GM23248 (cell line): ENCODE data around the gene QSOX2. TPM values are rescaled to one million over a fixed set of nuclear protein-coding genes. Genes with fewer than 3 reads are reported as not detected.

Source experiments
- DNase-seq: peaks from one replicate; pipeline ENCODE4 v3.0.0-alpha.2; 2015
- H2AFZ ChIP-seq: fragments of 200-600 bp; sonication (generic); 2 replicates; pipeline ENCODE4 v1.6.1; 2016; ENCODE audit warnings: antibody characterized with exemption
- H3F3A ChIP-seq: fragments of 200-600 bp; sonication (generic); 2 replicates; pipeline ENCODE4 v1.6.1; 2016; ENCODE audit warnings: mild to moderate bottlenecking, antibody characterized with exemption, mixed run types; ENCODE audit not compliant: insufficient read depth
- H3K27ac ChIP-seq: fragments of 200-600 bp; sonication (generic); 2 replicates; pipeline ENCODE4 v1.5.1; 2016; ENCODE audit warnings: mild to moderate bottlenecking
- H3K27me3 ChIP-seq: fragments of 200-600 bp; sonication (generic); replicated peaks from 2 replicates; pipeline ENCODE4 v1.6.1; 2016; ENCODE audit warnings: mild to moderate bottlenecking; ENCODE audit not compliant: insufficient read depth
- H3K36me3 ChIP-seq: fragments of 200-600 bp; sonication (generic); 2 replicates; pipeline ENCODE4 v1.6.1; 2016; ENCODE audit warnings: low read depth, mild to moderate bottlenecking
- H3K4me1 ChIP-seq: fragments of 200-600 bp; sonication (generic); 2 replicates; pipeline ENCODE4 v1.6.1; 2016; ENCODE audit warnings: mild to moderate bottlenecking; ENCODE audit not compliant: insufficient read depth
- H3K4me2 ChIP-seq: fragments of 200-600 bp; sonication (generic); one replicate; pipeline ENCODE4 v1.6.1; 2016; ENCODE audit warnings: mild to moderate bottlenecking; ENCODE audit not compliant: unreplicated experiment
- H3K4me3 ChIP-seq: fragments of 200-600 bp; sonication (generic); 2 replicates; pipeline ENCODE4 v1.5.1; 2016; ENCODE audit warnings: mild to moderate bottlenecking
- H3K79me2 ChIP-seq: fragments of 200-600 bp; sonication (generic); 2 replicates; pipeline ENCODE4 v1.6.1; 2016; ENCODE audit warnings: mild to moderate bottlenecking; ENCODE audit not compliant: insufficient read depth
- H3K9ac ChIP-seq: fragments of 200-600 bp; sonication (generic); 2 replicates; pipeline ENCODE4 v1.6.1; 2016; ENCODE audit warnings: mild to moderate bottlenecking
- H3K9me2 ChIP-seq: fragments of 200-600 bp; sonication (generic); 2 replicates; pipeline ENCODE4 v1.6.1; 2016; ENCODE audit warnings: mixed run types, mild to moderate bottlenecking, moderate library complexity; ENCODE audit not compliant: insufficient read depth
- H3K9me3 ChIP-seq: fragments of 200-600 bp; sonication (generic); one replicate; pipeline ENCODE4 v1.6.1; 2017; ENCODE audit warnings: low read depth
- H4K20me1 ChIP-seq: fragments of 200-600 bp; sonication (generic); 2 replicates; pipeline ENCODE4 v1.6.0; 2016; ENCODE audit not compliant: insufficient read depth
- EZH2 ChIP-seq: fragments of 200-600 bp; sonication (generic); IDR thresholded peaks from 2 replicates; pipeline ENCODE4 v1.6.1; 2018; ENCODE audit warnings: antibody characterized with exemption, mild to moderate bottlenecking; ENCODE audit not compliant: insufficient read depth, poor library complexity, severe bottlenecking
- EZH2phosphoT487 ChIP-seq: fragments of 200-600 bp; sonication (generic); IDR thresholded peaks from 2 replicates; pipeline ENCODE4 v1.6.1; 2018; ENCODE audit warnings: antibody characterized with exemption, moderate library complexity, mild to moderate bottlenecking, low read depth; ENCODE audit not compliant: insufficient read depth
- WGBS, 2 experiments: methylation state at CpG; one replicate each; pipeline ENCODE4 v1.1.6; 2015 to 2017; ENCODE audit warnings: low lambda C conversion rate in 2 of 2, low coverage in 1 of 2; ENCODE audit errors: missing lambda C conversion rate in 2 of 2; 5-methylcytosine and 5-hydroxymethylcytosine counted together
- in situ Hi-C: fragments of 300-500 bp; cut with MboI; formaldehyde crosslinking; loops from 2 replicates; pipeline ENCODE4 v1.15.0; 2020
- polyA plus RNA-seq: library from polyadenylated mRNA; unstranded; fragments of >200 nt; fragmentation: Nextera tagmentation; extraction: Ambion mirVana; gene quantifications from 2 replicates; pipeline ENCODE4 v1.2.1, GENCODE V29; 2016
- total RNA-seq: library from RNA; depleted of rRNA; stranded (reverse); fragments of >200 nt; shearing (Covaris generic); gene quantifications from 2 replicates; pipeline ENCODE4 v1.2.3, GENCODE V29; 2014

QSOX2 gene
- total and polyA plus RNA-seq, 2 experiments from 2014 or later: 1.9 to 11.7 TPM

- H3K9me2 ChIP-seq: no peaks in the 10 kb centered on the region
- TF ChIP-seq EZH2phosphoT487 (no peak), EZH2 (no peak)
- WGBS, 2 experiments: 58 to 62% methylated on average over 13 of the region's 13 CpGs
- H3F3A ChIP-seq: no peaks in the 10 kb centered on the region
- H3K4me1 ChIP-seq: 0 out of 2 replicates have a peak, but pooled peaks cover 4% of the 10 kb centered on the region
- no peaks in the 10 kb centered on the region for H4K20me1 ChIP-seq
- in situ Hi-C loops: no loop called here
- no peak overlapping the region for H3K4me2 ChIP-seq
- no peak overlapping the region for H3K27ac ChIP-seq
- H3K27me3 ChIP-seq: no peaks in the 10 kb centered on the region
- no peak overlapping the region for H3K4me3 ChIP-seq
- H3K9ac ChIP-seq: no peak overlapping the region
- DNase-seq: no peak
- no peak overlapping the region for H2AFZ ChIP-seq
- no peaks in the 10 kb centered on the region for H3K36me3 ChIP-seq
- no peaks in the 10 kb centered on the region for H3K9me3 ChIP-seq
- H3K79me2 ChIP-seq: no peaks in the 10 kb centered on the region
Measured at GRCh38 chr9:136258299-136258625, 12.7 kb upstream of the QSOX2 start.

- Histone ChIP-seq H3K4me2 (no peak overlapping the region), H3K27ac (no peak overlapping the region), H3K9ac (no peak overlapping the region), H3K9me3 (no peaks in the 10 kb centered on the region), H4K20me1 (no peaks in the 10 kb centered on the region), H3K4me3 (no peak overlapping the region), H3K4me1 (0 out of 2 replicates have a peak, but pooled peaks cover 4% of the 10 kb centered on the region), H3K9me2 (no peaks in the 10 kb centered on the region), H2AFZ (no peak overlapping the region), H3K79me2 (no peaks in the 10 kb centered on the region), H3K36me3 (no peaks in the 10 kb centered on the region), H3F3A (no peaks in the 10 kb centered on the region), H3K27me3 (no peaks in the 10 kb centered on the region)
- TF ChIP-seq EZH2: no peak
- no peak for TF ChIP-seq EZH2phosphoT487
- in situ Hi-C loops: no loop called here
- 71 to 76% methylated on average over 32 to 34 of the region's 39 CpGs for WGBS, 2 experiments
- DNase-seq: no peak
Measured at GRCh38 chr9:136257381-136258298, 12.0 kb upstream of the QSOX2 start.

- H3K4me3 ChIP-seq: no peak overlapping the region
- no peaks in the 10 kb centered on the region for H3F3A ChIP-seq
- H3K4me1 ChIP-seq: 0 out of 2 replicates have a peak, but pooled peaks cover 4% of the 10 kb centered on the region
- H3K27me3 ChIP-seq: no peaks in the 10 kb centered on the region
- no peak overlapping the region for H3K9ac ChIP-seq
- no peaks in the 10 kb centered on the region for H3K36me3 ChIP-seq
- no peaks in the 10 kb centered on the region for H3K9me3 ChIP-seq
- H2AFZ ChIP-seq: no peak overlapping the region
- DNase-seq: no peak
- no peak for TF ChIP-seq EZH2
- no peak for TF ChIP-seq EZH2phosphoT487
- 39 to 45% methylated on average over 26 to 28 of the region's 28 CpGs for WGBS, 2 experiments
- no peaks in the 10 kb centered on the region for H3K79me2 ChIP-seq
- H3K27ac ChIP-seq: no peak overlapping the region
- no peaks in the 10 kb centered on the region for H3K9me2 ChIP-seq
- in situ Hi-C loops: no loop called here
- no peaks in the 10 kb centered on the region for H4K20me1 ChIP-seq
- H3K4me2 ChIP-seq: no peak overlapping the region
Measured at GRCh38 chr9:136255896-136256890, 10.6 kb upstream of the QSOX2 start.

GRCh38 chr9:136255166-136255538, 9.5 kb upstream of the QSOX2 start:
- H3K4me1 ChIP-seq: 0 out of 2 replicates have a peak, but pooled peaks cover 4% of the 10 kb centered on the region
- H3F3A ChIP-seq: no peaks in the 10 kb centered on the region
- H3K4me3 ChIP-seq: no peak overlapping the region
- no peaks in the 10 kb centered on the region for H3K36me3 ChIP-seq
- 28 to 30% methylated on average over 12 of the region's 12 CpGs for WGBS, 2 experiments
- H3K9me3 ChIP-seq: no peaks in the 10 kb centered on the region
- H2AFZ ChIP-seq: no peak overlapping the region
- no peaks in the 10 kb centered on the region for H3K9me2 ChIP-seq
- no peak overlapping the region for H3K27ac ChIP-seq
- no peaks in the 10 kb centered on the region for H4K20me1 ChIP-seq
- TF ChIP-seq EZH2phosphoT487 (no peak), EZH2 (no peak)
- H3K79me2 ChIP-seq: no peaks in the 10 kb centered on the region
- no peaks in the 10 kb centered on the region; the same call in 1 of the 2 replicates for H3K27me3 ChIP-seq
- H3K4me2 ChIP-seq: no peak overlapping the region
- in situ Hi-C loops: no loop called here
- peak; percentile 64 for DNase-seq
- H3K9ac ChIP-seq: no peak overlapping the region
